Measurements from ENCODE around the gene KRTAP4-11.

Gene KRTAP4-11

GRCh38 chr17:41076788-41077187 lies 41.4 kb downstream of the KRTAP4-11 start:
- TF ChIP-seq TAF1 (IDR thresholded peaks at IDR 0.05; ENCODE audit: borderline replicate concordance, insufficient read depth, low read length): no peak
- no peak for TF ChIP-seq FOXP2 (optimal IDR thresholded peaks at IDR 0.05; ENCODE audit: borderline replicate concordance, extremely low read depth, extremely low read length, insufficient read depth)
- TF ChIP-seq SIN3A (IDR thresholded peaks at IDR 0.05; ENCODE audit: borderline replicate concordance, insufficient read depth, low read length): no peak
- no peak for TF ChIP-seq REST (IDR thresholded peaks at IDR 0.05; ENCODE audit: insufficient read depth in 1 of 2, low read depth in 2 of 2, low read length in 2 of 2)
- no peak for TF ChIP-seq POLR2AphosphoS5 (IDR thresholded peaks at IDR 0.05; ENCODE audit: low read depth, low read length)

- no peak for TF ChIP-seq SIN3A (IDR thresholded peaks at IDR 0.05; ENCODE audit: borderline replicate concordance, insufficient read depth, low read length)
- TF ChIP-seq REST (IDR thresholded peaks at IDR 0.05; ENCODE audit: insufficient read depth in 1 of 2, low read depth in 2 of 2, low read length in 2 of 2): no peak
- no peak for TF ChIP-seq POLR2AphosphoS5 (IDR thresholded peaks at IDR 0.05; ENCODE audit: low read depth, low read length)
- TF ChIP-seq FOXP2 (optimal IDR thresholded peaks at IDR 0.05; ENCODE audit: borderline replicate concordance, extremely low read depth, extremely low read length, insufficient read depth): no peak
- no peak for TF ChIP-seq TAF1 (IDR thresholded peaks at IDR 0.05; ENCODE audit: borderline replicate concordance, insufficient read depth, low read length)
Measured at GRCh38 chr17:41073676-41074075, 44.5 kb downstream of the KRTAP4-11 start.

GRCh38 chr17:41071606-41072360 lies 46.4 kb downstream of the KRTAP4-11 start:
- TF ChIP-seq FOXP2 (optimal IDR thresholded peaks at IDR 0.05; ENCODE audit: borderline replicate concordance, extremely low read depth, extremely low read length, insufficient read depth) (no peak), POLR2AphosphoS5 (IDR thresholded peaks at IDR 0.05; ENCODE audit: low read depth, low read length) (no peak), TAF1 (IDR thresholded peaks at IDR 0.05; ENCODE audit: borderline replicate concordance, insufficient read depth, low read length) (no peak), REST (IDR thresholded peaks at IDR 0.05; ENCODE audit: insufficient read depth in 1 of 2, low read depth in 2 of 2, low read length in 2 of 2) (no peak), SIN3A (IDR thresholded peaks at IDR 0.05; ENCODE audit: borderline replicate concordance, insufficient read depth, low read length) (no peak)

- TF ChIP-seq REST (IDR thresholded peaks at IDR 0.05; ENCODE audit: insufficient read depth in 1 of 2, low read depth in 2 of 2, low read length in 2 of 2): no peak
- no peak for TF ChIP-seq FOXP2 (optimal IDR thresholded peaks at IDR 0.05; ENCODE audit: borderline replicate concordance, extremely low read depth, extremely low read length, insufficient read depth)
- TF ChIP-seq SIN3A (IDR thresholded peaks at IDR 0.05; ENCODE audit: borderline replicate concordance, insufficient read depth, low read length): no peak
- no peak for TF ChIP-seq POLR2AphosphoS5 (IDR thresholded peaks at IDR 0.05; ENCODE audit: low read depth, low read length)
- no peak for TF ChIP-seq TAF1 (IDR thresholded peaks at IDR 0.05; ENCODE audit: borderline replicate concordance, insufficient read depth, low read length)
Measured at GRCh38 chr17:41069031-41069430, 49.1 kb downstream of the KRTAP4-11 start.

Data from PFSK-1 (cell line).